Osteoblast (primary cell): ENCODE measurements around the gene POLE. TPM values are rescaled to one million over a fixed set of nuclear protein-coding genes. Genes with fewer than 3 reads are reported as not detected.

Experiments used
- DNase-seq: peaks from one replicate; pipeline ENCODE4 v3.0.0; 2011; ENCODE audit warnings: low spot score, mixed read lengths; ENCODE audit not compliant: insufficient read length; ENCODE audit errors: missing footprints
- H2AFZ ChIP-seq: 2 replicates; pipeline ENCODE4 v1.6.0; 2011; ENCODE audit warnings: mild to moderate bottlenecking, low read length
- H3K27ac ChIP-seq: 2 replicates; pipeline ENCODE4 v1.5.1; 2011; ENCODE audit warnings: mild to moderate bottlenecking, low read depth, low read length, moderate library complexity
- H3K27me3 ChIP-seq: 2 replicates; pipeline ENCODE4 v1.6.0; 2012; ENCODE audit warnings: mild to moderate bottlenecking, control low read depth, inconsistent platforms, low read length, moderate library complexity; ENCODE audit not compliant: insufficient read depth
- H3K36me3 ChIP-seq: 2 replicates; pipeline ENCODE4 v1.5.1; 2011; ENCODE audit warnings: mild to moderate bottlenecking, low read length, control low read depth, moderate library complexity; ENCODE audit not compliant: insufficient read depth
- H3K4me1 ChIP-seq: 2 replicates; pipeline ENCODE4 v1.5.1; 2011; ENCODE audit warnings: mild to moderate bottlenecking, low read length, control low read depth, moderate library complexity; ENCODE audit not compliant: insufficient read depth
- H3K4me2 ChIP-seq: 2 replicates; pipeline ENCODE4 v1.6.0; 2011; ENCODE audit warnings: mild to moderate bottlenecking, low read length; ENCODE audit not compliant: insufficient read depth
- H3K4me3 ChIP-seq: fragments of 200-600 bp; sonication (generic); 3 replicates; pipeline ENCODE4 v1.5.1; 2012; ENCODE audit warnings: mild to moderate bottlenecking, low read length, inconsistent platforms; ENCODE audit not compliant: insufficient read depth
- H3K79me2 ChIP-seq: 2 replicates; pipeline ENCODE4 v1.6.0; 2012; ENCODE audit warnings: mild to moderate bottlenecking, low read length, control low read depth, inconsistent platforms; ENCODE audit not compliant: insufficient read depth
- H3K9me3 ChIP-seq: 2 replicates; pipeline ENCODE4 v1.5.1; 2011; ENCODE audit warnings: low read depth, low read length, control low read depth
- H4K20me1 ChIP-seq: 2 replicates; pipeline ENCODE4 v1.6.0; 2012; ENCODE audit warnings: mild to moderate bottlenecking, low read length, control low read depth; ENCODE audit not compliant: insufficient read depth
- CTCF ChIP-seq: IDR thresholded peaks from 2 replicates; pipeline ENCODE4 v1.5.1; 2011; ENCODE audit warnings: mild to moderate bottlenecking, low read depth, low read length, moderate library complexity; ENCODE audit errors: extremely low read depth
- total RNA-seq: library from RNA; depleted of rRNA; stranded (reverse); fragments of >200 nt; gene quantifications from 2 replicates; pipeline ENCODE4 v1.2.3, GENCODE V29; 2012

Gene POLE
- 15.2 and 22.1 TPM in 2 replicates for total RNA-seq

- Histone ChIP-seq H3K79me2 (peaks cover 28% of the 10 kb centered on the region), H3K9me3 (no peaks in the 10 kb centered on the region), H3K27ac (no peak within 1 kb of the TSS), H2AFZ (peak within 1 kb of the TSS; percentile 62), H3K4me2 (peak within 1 kb of the TSS; percentile 70), H3K4me3 (peak within 1 kb of the TSS; percentile 75), H3K36me3 (no peaks in the 10 kb centered on the region), H3K4me1 (no peaks in the 10 kb centered on the region), H4K20me1 (no peaks in the 10 kb centered on the region), H3K27me3 (no peaks in the 10 kb centered on the region)
- TF ChIP-seq CTCF, result no peak
- DNase-seq, result peak; percentile 100
These were observed at the start of gene POLE, which contains the start of gene PXMP2 for GRCh38 chr12:132687211-132688164. TSS of gene POLE (minus strand) at chr12:132687342. CDS start at chr12:132687315, 27 bp downstream. TSS of gene PXMP2 (plus strand) at chr12:132687587. CDS start at chr12:132687671, 84 bp downstream.

- TF ChIP-seq CTCF, result no peak
These were observed 49.8 kb upstream of the POLE start for GRCh38 chr12:132736913-132737312.

GRCh38 chr12:132736378-132736777 lies 49.2 kb upstream of the POLE start:
- no peaks in the 10 kb centered on the region for H3K9me3 ChIP-seq
- no peaks in the 10 kb centered on the region for H3K4me1 ChIP-seq
- no peak overlapping the region for H3K27ac ChIP-seq
- TF ChIP-seq CTCF, result no peak
- H3K36me3 ChIP-seq, result peaks cover 92% of the 10 kb centered on the region
- no peak overlapping the region for H3K4me2 ChIP-seq
- no peak overlapping the region for H2AFZ ChIP-seq
- DNase-seq, result peak; percentile 62
- no peak overlapping the region for H3K4me3 ChIP-seq
- peaks cover 34% of the 10 kb centered on the region for H3K79me2 ChIP-seq
- peaks cover 18% of the 10 kb centered on the region for H4K20me1 ChIP-seq
- no peaks in the 10 kb centered on the region for H3K27me3 ChIP-seq

More at GRCh38 chr12:132736913-132737312, 49.8 kb upstream of the POLE start:
- Histone ChIP-seq H3K27ac (no peak overlapping the region), H3K9me3 (no peaks in the 10 kb centered on the region), H3K4me1 (no peaks in the 10 kb centered on the region), H4K20me1 (peaks cover 21% of the 10 kb centered on the region), H3K4me3 (no peak overlapping the region), H3K36me3 (peaks cover 92% of the 10 kb centered on the region), H3K79me2 (peaks cover 39% of the 10 kb centered on the region), H3K4me2 (no peak overlapping the region), H2AFZ (no peak overlapping the region), H3K27me3 (no peaks in the 10 kb centered on the region)
- DNase-seq, result peak; percentile 43

GRCh38 chr12:132735496-132735895 lies 48.4 kb upstream of the POLE start:
- Histone ChIP-seq H3K4me2 (no peak overlapping the region), H3K36me3 (peaks cover 92% of the 10 kb centered on the region), H3K4me1 (no peaks in the 10 kb centered on the region), H3K4me3 (no peak overlapping the region), H3K27me3 (no peaks in the 10 kb centered on the region), H2AFZ (no peak overlapping the region), H4K20me1 (peaks cover 18% of the 10 kb centered on the region), H3K27ac (no peak overlapping the region), H3K9me3 (no peaks in the 10 kb centered on the region), H3K79me2 (peaks cover 27% of the 10 kb centered on the region)
- DNase-seq, result no peak
- no peak for TF ChIP-seq CTCF
